ENCODE measurements around the gene CDKN2B. TPM values are rescaled to one million over a fixed set of nuclear protein-coding genes. Genes with fewer than 3 reads are reported as not detected.

Gene CDKN2B
- total RNA-seq, 2 donors from 2014 or later, result 4.5 to 11.4 TPM

DNA sequence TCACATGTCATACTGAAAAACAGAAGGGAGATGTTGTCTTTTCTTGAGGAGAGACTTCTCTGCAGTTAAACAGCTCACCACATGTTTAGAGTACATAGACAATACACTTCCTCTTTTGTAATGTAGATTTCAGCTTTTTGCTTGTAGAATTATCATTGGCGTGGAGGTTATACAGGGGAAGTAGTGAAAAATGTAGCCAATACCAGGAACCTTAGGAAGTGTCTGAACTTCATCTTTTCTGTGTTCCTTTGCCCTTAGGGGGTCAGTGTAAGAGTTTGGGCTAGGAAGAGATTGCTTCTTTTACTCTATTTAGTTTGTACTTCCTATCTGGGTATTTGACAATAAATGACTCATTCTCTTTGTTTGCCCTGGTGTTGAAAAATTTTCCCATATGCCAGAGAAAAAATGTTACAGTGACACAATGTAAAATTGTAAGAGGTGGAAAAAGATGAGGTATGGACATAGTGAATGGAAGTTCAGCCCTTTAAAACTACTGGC is 21.0 kb upstream of the CDKN2B start:
- Histone ChIP-seq H3K9ac (ENCODE audit: extremely low read depth, low read length, poor library complexity, severe bottlenecking) (no peak overlapping the region), H3K4me1 (ENCODE audit: control insufficient read depth, insufficient read depth, low read length) (no peaks in the 10 kb centered on the region), H3K27ac (ENCODE audit: low read depth, low read length) (no peak overlapping the region), H3K36me3 (ENCODE audit: control insufficient read depth, insufficient read depth, low read length) (no peaks in the 10 kb centered on the region), H3K4me3 (ENCODE audit: low read length) (no peak overlapping the region), H3K9me3 (ENCODE audit: control insufficient read depth, low read length) (no peaks in the 10 kb centered on the region), H3K27me3 (ENCODE audit: control insufficient read depth, insufficient read depth, low read length, poor library complexity, severe bottlenecking) (no peaks in the 10 kb centered on the region)
- no peak overlapping the region for H3K4me3 Mint-ChIP-seq
- no peaks in the 10 kb centered on the region for H3K36me3 Mint-ChIP-seq (ENCODE audit: low read depth)
- peaks cover 4% of the 10 kb centered on the region for H3K4me1 Mint-ChIP-seq
- no peak for DNase-seq
- no peaks in the 10 kb centered on the region for H3K9me3 Mint-ChIP-seq
- WGBS, 2 experiments (ENCODE audit: insufficient coverage in 1 of 2, insufficient read length in 1 of 2), result 50% methylated on average over 1 of the region's 1 CpG; no CpG with 5 or more reads in 1 of the 2 experiments
- no peak for TF ChIP-seq CTCF (conservative IDR thresholded peaks at IDR 0.05)
- no peak overlapping the region for H3K27ac Mint-ChIP-seq
- peaks cover 2% of the 10 kb centered on the region for H3K27me3 Mint-ChIP-seq (ENCODE audit: insufficient read depth)

GRCh38 chr9:22029231-22029630 is 20.1 kb upstream of the CDKN2B start:
- Mint-ChIP-seq H3K27ac (no peak overlapping the region), H3K27me3 (ENCODE audit: insufficient read depth) (peaks cover 3% of the 10 kb centered on the region), H3K4me1 (peaks cover 4% of the 10 kb centered on the region), H3K9me3 (no peaks in the 10 kb centered on the region), H3K36me3 (ENCODE audit: low read depth) (no peaks in the 10 kb centered on the region), H3K4me3 (no peak overlapping the region)
- no peak for DNase-seq
- no peaks in the 10 kb centered on the region for H3K36me3 ChIP-seq (ENCODE audit: control insufficient read depth, insufficient read depth, low read length)
- WGBS, 2 experiments (ENCODE audit: insufficient coverage in 1 of 2, insufficient read length in 1 of 2), result 68 to 80% methylated on average over 3 to 4 of the region's 4 CpGs
- H3K9me3 ChIP-seq (ENCODE audit: control insufficient read depth, low read length), result no peaks in the 10 kb centered on the region
- H3K4me3 ChIP-seq (ENCODE audit: low read length), result no peak overlapping the region
- no peak for TF ChIP-seq CTCF (conservative IDR thresholded peaks at IDR 0.05)
- no peaks in the 10 kb centered on the region for H3K4me1 ChIP-seq (ENCODE audit: control insufficient read depth, insufficient read depth, low read length)
- no peak overlapping the region for H3K27ac ChIP-seq (ENCODE audit: low read depth, low read length)
- no peaks in the 10 kb centered on the region for H3K27me3 ChIP-seq (ENCODE audit: control insufficient read depth, insufficient read depth, low read length, poor library complexity, severe bottlenecking)
- no peak overlapping the region for H3K9ac ChIP-seq (ENCODE audit: extremely low read depth, low read length, poor library complexity, severe bottlenecking)

GRCh38 chr9:22028394-22028793 is 19.3 kb upstream of the CDKN2B start:
- Histone ChIP-seq H3K27ac (ENCODE audit: low read depth, low read length) (no peak overlapping the region), H3K4me1 (ENCODE audit: control insufficient read depth, insufficient read depth, low read length) (no peaks in the 10 kb centered on the region), H3K4me3 (ENCODE audit: low read length) (no peak overlapping the region), H3K9ac (ENCODE audit: extremely low read depth, low read length, poor library complexity, severe bottlenecking) (no peak overlapping the region), H3K9me3 (ENCODE audit: control insufficient read depth, low read length) (no peaks in the 10 kb centered on the region), H3K27me3 (ENCODE audit: control insufficient read depth, insufficient read depth, low read length, poor library complexity, severe bottlenecking) (no peaks in the 10 kb centered on the region), H3K36me3 (ENCODE audit: control insufficient read depth, insufficient read depth, low read length) (no peaks in the 10 kb centered on the region)
- no peak overlapping the region for H3K4me3 Mint-ChIP-seq
- no peak for TF ChIP-seq CTCF (conservative IDR thresholded peaks at IDR 0.05)
- H3K9me3 Mint-ChIP-seq, result no peaks in the 10 kb centered on the region
- H3K36me3 Mint-ChIP-seq (ENCODE audit: low read depth), result no peaks in the 10 kb centered on the region
- no peak overlapping the region for H3K27ac Mint-ChIP-seq
- no peak for DNase-seq
- H3K27me3 Mint-ChIP-seq (ENCODE audit: insufficient read depth), result peaks cover 10% of the 10 kb centered on the region
- peaks cover 4% of the 10 kb centered on the region for H3K4me1 Mint-ChIP-seq

All from endodermal cell (in vitro differentiated cells).